ENCODE measurements around the gene PDE7B.

DNA sequence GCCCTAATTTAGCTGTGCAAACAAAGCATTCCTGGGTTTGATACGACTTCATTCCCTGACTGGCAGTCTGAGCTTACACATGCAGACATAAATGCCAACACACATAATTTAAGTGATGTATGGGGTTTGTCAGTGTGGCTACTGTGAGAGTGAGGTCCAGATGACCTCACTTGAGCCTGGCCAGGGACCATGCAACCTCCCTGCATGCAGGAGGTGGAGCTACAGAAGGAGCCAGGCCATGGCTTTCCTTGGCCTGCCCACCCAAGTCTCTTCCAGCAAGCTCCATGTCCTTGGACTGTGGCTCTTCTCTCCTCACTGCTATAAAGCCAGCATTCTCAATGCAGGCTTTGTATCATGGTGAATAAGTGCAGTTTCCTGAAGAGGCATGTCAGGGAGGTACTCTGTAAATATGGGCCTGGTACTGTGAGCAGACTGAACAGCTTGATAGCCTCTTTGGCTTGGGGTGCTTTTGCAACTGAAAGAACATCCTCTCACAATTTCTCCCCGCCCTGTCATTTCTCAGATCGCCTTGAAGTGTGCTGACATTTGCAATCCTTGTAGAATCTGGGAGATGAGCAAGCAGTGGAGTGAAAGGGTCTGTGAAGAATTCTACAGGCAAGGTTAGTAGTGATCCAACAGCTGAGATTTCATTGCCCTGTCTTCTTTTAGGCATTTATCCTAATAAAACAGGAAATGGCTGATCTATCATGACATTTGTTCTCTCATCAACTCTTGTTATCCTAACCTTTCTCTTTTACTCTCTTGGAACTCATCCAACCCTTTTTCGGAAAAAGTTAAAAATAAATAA lies 329.4 kb downstream of the PDE7B start:
- TF ChIP-seq, protein P1, sequence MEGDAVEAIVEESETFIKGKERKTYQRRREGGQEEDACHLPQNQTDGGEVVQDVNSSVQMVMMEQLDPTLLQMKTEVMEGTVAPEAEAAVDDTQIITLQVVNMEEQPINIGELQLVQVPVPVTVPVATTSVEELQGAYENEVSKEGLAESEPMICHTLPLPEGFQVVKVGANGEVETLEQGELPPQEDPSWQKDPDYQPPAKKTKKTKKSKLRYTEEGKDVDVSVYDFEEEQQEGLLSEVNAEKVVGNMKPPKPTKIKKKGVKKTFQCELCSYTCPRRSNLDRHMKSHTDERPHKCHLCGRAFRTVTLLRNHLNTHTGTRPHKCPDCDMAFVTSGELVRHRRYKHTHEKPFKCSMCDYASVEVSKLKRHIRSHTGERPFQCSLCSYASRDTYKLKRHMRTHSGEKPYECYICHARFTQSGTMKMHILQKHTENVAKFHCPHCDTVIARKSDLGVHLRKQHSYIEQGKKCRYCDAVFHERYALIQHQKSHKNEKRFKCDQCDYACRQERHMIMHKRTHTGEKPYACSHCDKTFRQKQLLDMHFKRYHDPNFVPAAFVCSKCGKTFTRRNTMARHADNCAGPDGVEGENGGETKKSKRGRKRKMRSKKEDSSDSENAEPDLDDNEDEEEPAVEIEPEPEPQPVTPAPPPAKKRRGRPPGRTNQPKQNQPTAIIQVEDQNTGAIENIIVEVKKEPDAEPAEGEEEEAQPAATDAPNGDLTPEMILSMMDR (IDR thresholded peaks at IDR 0.05): no peak
- TF ChIP-seq SIN3A (IDR thresholded peaks at IDR 0.05; ENCODE audit: borderline replicate concordance, insufficient read depth, low read depth, low read length): no peak
- no peak for TF ChIP-seq POLR2AphosphoS5 (IDR thresholded peaks at IDR 0.05; ENCODE audit: low read depth, low read length)

Data from Panc1 (cell line).